Measurements from ENCODE around the gene GRM7.

Gene GRM7

DNA sequence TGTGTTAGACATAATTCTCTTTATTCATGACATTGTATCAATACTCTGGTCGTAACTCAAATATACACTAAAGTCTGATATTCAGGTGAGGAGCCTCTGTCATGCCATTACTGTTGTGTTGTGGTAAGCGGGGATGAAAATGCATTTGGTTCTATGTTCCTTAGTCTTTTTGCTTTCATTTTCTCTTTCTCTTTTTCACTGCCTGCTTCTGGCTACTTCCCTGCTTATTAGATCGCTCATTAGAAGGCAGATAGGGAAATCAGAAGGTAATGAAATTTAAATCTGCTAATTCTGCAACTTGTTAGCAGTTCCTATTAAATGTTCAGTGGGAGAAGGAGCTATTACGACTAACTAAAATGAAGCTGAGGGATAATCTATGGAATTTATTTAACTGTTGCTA is 345.0 kb downstream of the GRM7 start:
- no peak overlapping the region for H3K4me3 ChIP-seq (ENCODE audit: low read depth in 1 of 2, low read length in 1 of 2)
- no peak for TF ChIP-seq CTCF (IDR thresholded peaks at IDR 0.05)
- no peaks in the 10 kb centered on the region for H3K4me1 ChIP-seq (ENCODE audit: control insufficient read depth in 1 of 2, insufficient read depth in 1 of 2, low read depth in 1 of 2, low read length in 1 of 2)
- H3K27ac ChIP-seq: no peak overlapping the region
- H3K36me3 ChIP-seq: no peaks in the 10 kb centered on the region
- H3K9me3 ChIP-seq: no peaks in the 10 kb centered on the region
- no peaks in the 10 kb centered on the region for H3K27me3 ChIP-seq

DNA sequence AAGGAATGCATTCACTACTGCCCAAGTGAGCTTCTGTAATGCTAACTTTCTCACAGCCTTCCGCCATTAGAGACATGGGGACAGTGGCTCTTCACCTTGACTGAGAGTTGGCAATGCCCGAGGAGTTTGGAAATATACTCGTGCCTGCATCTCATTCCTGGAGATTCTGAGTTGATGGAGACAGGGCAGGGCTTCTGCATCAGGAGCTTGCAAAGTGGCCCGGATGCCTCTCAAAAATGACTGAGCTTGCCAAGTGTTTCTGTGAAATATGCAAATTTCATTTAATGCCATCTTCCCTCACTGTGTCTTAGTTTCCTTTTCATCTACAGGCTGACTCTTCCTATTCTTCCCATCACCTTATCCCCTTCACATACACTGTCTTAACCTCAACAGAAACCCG is 346.2 kb downstream of the GRM7 start:
- Histone ChIP-seq H3K27ac (no peak overlapping the region), H3K27me3 (no peaks in the 10 kb centered on the region), H3K4me1 (ENCODE audit: control insufficient read depth in 1 of 2, insufficient read depth in 1 of 2, low read depth in 1 of 2, low read length in 1 of 2) (no peaks in the 10 kb centered on the region), H3K4me3 (ENCODE audit: low read depth in 1 of 2, low read length in 1 of 2) (no peak overlapping the region), H3K36me3 (no peaks in the 10 kb centered on the region), H3K9me3 (no peaks in the 10 kb centered on the region)
- no peak for TF ChIP-seq CTCF (IDR thresholded peaks at IDR 0.05)

DNA sequence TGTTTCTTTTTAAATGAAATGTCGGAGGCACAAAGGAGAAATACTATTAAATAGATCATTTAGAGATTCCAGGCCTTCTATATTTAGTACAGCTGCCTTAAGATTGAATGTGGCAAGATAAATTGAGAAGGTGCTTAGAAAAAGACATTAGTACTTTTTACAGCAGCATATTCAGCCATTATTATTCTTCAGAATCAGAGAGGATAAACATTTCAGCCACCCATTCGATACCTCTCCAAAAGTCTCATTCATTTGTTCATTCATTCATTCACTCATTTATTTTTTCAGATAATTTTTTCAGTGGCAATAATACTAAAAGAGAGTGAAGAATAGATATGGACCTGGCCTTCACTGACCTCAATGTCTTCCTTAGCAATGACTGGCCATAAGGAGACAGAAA is 347.0 kb downstream of the GRM7 start:
- Histone ChIP-seq H3K27me3 (no peaks in the 10 kb centered on the region), H3K4me3 (ENCODE audit: low read depth in 1 of 2, low read length in 1 of 2) (no peak overlapping the region), H3K27ac (no peak overlapping the region), H3K9me3 (no peaks in the 10 kb centered on the region), H3K4me1 (ENCODE audit: control insufficient read depth in 1 of 2, insufficient read depth in 1 of 2, low read depth in 1 of 2, low read length in 1 of 2) (no peaks in the 10 kb centered on the region), H3K36me3 (no peaks in the 10 kb centered on the region)
- no peak for TF ChIP-seq CTCF (IDR thresholded peaks at IDR 0.05)

DNA sequence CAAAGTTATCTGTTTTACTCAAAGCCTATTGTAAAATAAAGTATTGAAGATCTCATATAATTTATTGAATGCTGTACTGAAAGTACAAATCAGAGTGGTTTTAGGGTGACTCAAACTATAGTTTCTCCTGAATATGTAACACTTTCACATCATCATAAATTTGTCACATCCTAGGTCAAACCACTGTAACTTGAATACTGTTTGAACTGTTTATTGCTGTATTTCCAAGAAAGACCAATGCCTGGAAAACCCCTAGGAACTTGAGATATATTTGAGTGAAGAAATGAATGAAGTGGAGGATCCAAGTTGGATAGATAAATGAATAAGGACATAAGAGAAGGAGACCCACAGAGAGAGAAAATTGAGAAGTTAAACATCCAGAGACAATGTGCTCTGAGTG is 348.2 kb downstream of the GRM7 start:
- no peaks in the 10 kb centered on the region for H3K36me3 ChIP-seq

GRCh38 chr3:7211740-7212139 is 350.8 kb downstream of the GRM7 start:
- H3K4me1 ChIP-seq (ENCODE audit: control insufficient read depth in 1 of 2, insufficient read depth in 1 of 2, low read depth in 1 of 2, low read length in 1 of 2): no peaks in the 10 kb centered on the region
- H3K9me3 ChIP-seq: no peaks in the 10 kb centered on the region
- no peak overlapping the region for H3K27ac ChIP-seq
- H3K4me3 ChIP-seq (ENCODE audit: low read depth in 1 of 2, low read length in 1 of 2): no peak overlapping the region
- no peaks in the 10 kb centered on the region for H3K27me3 ChIP-seq
- TF ChIP-seq CTCF (IDR thresholded peaks at IDR 0.05): no peak
- no peaks in the 10 kb centered on the region for H3K36me3 ChIP-seq

More for the DNA sequence above, 348.2 kb downstream of the GRM7 start:
- no peak for TF ChIP-seq CTCF (IDR thresholded peaks at IDR 0.05)
- no peak overlapping the region for H3K4me3 ChIP-seq (ENCODE audit: low read depth in 1 of 2, low read length in 1 of 2)
- H3K27ac ChIP-seq: no peak overlapping the region
- H3K9me3 ChIP-seq: no peaks in the 10 kb centered on the region
- H3K27me3 ChIP-seq: no peaks in the 10 kb centered on the region
- no peaks in the 10 kb centered on the region for H3K4me1 ChIP-seq (ENCODE audit: control insufficient read depth in 1 of 2, insufficient read depth in 1 of 2, low read depth in 1 of 2, low read length in 1 of 2)

DNA sequence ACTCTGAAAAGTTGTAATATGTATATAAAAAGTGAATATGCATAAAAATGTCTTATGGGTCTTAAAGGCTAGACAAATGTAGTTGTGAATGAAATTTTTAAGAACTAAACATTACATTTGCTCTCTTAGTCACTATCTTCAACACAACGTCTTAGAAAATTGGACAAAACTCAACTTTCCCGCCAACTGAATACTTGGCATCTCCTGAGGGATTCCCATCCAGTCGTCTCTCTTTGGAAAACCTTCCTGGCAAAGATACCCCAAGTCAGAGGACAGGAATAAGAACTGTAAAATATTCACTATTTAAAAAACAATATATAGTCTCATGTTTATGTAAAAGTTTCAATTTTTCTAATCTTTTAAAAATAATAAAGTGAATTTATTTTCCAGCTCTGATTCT is 354.8 kb downstream of the GRM7 start:
- TF ChIP-seq CTCF (IDR thresholded peaks at IDR 0.05): no peak
- no peaks in the 10 kb centered on the region for H3K27me3 ChIP-seq
- no peaks in the 10 kb centered on the region for H3K4me1 ChIP-seq (ENCODE audit: control insufficient read depth in 1 of 2, insufficient read depth in 1 of 2, low read depth in 1 of 2, low read length in 1 of 2)
- H3K27ac ChIP-seq: no peak overlapping the region
- H3K9me3 ChIP-seq: no peaks in the 10 kb centered on the region
- H3K4me3 ChIP-seq (ENCODE audit: low read depth in 1 of 2, low read length in 1 of 2): no peak overlapping the region
- no peaks in the 10 kb centered on the region for H3K36me3 ChIP-seq

Measured in neutrophil (primary cell).